GM19463 (cell line): ENCODE data around the gene NFATC3.
"Not testable (repeated sequence)": the region's sequence is repeated elsewhere in the genome, so short reads cannot be mapped to it uniquely, and the experiment has no call there.

Experiments used
- ATAC-seq: cut with Tn5 transposase; IDR thresholded peaks from one replicate; pipeline ENCODE4 v1.9.1; 2021; ENCODE audit warnings: mild to moderate bottlenecking, moderate library complexity; ENCODE audit not compliant: unreplicated experiment

NFATC3 gene

DNA sequence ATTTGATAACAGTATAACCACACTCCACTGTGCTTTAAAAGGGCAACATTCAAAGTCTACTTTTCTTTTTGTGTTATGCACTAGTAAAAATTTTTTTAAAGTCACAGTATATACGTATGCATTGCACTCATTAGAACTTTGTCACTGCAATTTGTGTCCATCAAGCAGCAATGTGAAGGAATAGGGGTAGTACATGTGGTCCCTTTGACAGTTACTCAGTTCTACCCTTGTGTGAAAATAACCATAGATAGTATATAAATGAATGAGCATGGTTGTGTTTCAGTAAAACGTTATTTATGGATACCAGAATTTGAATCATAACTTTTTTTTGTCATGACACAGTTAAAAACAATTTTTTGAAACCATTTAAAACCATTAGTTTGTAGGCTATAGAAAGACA is 30.7 kb downstream of the NFATC3 start:
- no peak for ATAC-seq

DNA sequence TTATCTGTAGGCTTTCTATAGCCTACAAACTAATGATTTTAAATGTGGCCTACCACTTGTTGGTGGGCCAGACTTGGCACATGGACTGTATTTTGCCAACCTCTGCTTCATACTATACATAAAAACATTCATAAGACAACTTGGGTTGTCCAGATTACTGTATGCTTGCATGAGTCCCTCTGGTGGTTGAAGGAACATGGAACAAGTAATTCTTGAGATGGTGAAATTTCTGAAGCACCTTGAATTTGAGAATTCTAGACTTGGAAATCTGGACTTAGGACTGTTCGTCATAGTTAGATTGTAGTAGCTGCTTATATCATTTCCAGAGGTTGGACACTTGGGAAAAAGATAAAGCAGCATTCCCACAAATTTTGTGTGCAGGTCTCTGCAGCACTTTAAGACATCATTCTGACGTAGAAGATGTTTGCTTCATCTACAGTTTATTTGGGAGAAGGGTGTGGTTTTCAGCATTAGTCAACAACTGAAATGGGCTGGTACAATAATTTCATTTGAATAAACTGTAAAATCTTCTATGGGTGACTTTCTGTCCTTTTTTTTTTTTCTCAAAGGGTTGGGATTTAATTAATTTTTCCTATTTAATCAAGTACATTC is 31.2 kb downstream of the NFATC3 start:
- ATAC-seq: no peak

DNA sequence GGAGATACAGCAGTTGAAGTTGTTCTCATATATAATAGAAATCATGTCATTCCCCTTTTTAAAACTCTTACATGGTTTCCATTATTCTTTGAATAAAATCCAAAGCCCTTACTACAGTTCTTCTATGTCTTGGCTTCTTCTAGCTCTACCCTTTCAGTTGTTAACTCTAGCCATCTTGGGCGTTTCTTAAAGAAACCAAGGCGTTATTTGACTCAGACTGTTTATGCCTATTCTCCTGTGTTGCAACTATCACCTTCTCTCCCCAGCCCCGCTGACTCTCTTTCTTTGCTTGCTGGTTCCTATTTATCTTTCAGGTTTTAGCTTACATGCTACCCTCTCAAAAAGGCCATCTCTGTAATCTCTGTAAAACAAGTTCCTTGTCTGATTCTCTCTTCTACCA is 32.7 kb downstream of the NFATC3 start:
- no peak for ATAC-seq

DNA sequence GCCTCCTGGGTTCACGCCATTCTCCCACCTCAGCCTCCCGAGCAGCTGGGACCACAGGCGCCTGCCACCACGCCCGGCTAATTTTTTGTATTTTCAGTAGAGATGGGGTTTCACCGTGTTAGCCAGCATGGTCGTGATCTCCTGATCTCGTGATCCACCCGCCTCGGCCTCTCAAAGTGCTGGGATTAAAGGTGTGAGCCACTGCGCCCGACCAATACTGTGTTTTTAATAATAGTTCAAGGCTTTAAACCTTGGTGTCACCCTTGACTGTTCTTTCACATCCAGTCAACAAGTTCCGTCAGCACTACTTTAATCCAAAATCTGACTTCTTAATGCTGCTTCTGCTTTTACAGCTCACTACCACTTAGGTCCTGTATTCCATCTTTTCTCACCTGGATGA is 33.8 kb downstream of the NFATC3 start:
- ATAC-seq: not testable (repeated sequence)

DNA sequence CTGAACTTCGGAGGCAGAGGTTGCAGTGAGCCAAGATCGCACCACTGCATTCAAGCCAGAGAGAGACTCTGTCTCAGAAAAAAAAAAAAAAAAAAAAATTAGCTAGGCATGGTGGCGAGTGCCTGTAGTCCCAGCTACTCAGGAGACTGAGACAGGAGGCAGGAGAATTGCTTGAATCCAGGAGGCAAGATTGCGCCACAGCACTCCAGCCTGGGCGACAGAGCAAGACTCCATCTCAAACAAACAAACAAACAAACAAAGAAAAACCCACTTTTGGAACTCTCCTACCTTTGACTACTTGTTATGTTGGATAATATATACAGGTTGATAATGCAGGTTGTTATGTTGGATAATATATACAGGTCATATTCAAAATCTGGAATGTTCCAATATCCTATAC is 35.3 kb downstream of the NFATC3 start:
- ATAC-seq: not testable (repeated sequence)

DNA sequence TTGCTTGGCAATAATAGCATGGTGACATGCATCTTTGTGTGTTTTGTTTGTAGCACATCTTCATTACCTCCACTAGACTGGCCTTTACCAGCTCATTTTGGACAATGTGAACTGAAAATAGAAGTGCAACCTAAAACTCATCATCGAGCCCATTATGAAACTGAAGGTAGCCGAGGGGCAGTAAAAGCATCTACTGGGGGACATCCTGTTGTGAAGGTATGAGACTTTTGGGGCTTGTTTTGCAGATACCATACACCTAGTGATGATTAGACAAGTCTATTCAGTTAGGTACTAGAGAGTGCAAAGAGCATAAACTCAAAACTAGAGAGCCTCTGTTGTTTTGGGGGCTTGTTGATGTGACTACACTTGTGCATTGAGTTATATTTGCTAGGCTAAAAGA is 41.2 kb downstream of the NFATC3 start:
- no peak for ATAC-seq

DNA sequence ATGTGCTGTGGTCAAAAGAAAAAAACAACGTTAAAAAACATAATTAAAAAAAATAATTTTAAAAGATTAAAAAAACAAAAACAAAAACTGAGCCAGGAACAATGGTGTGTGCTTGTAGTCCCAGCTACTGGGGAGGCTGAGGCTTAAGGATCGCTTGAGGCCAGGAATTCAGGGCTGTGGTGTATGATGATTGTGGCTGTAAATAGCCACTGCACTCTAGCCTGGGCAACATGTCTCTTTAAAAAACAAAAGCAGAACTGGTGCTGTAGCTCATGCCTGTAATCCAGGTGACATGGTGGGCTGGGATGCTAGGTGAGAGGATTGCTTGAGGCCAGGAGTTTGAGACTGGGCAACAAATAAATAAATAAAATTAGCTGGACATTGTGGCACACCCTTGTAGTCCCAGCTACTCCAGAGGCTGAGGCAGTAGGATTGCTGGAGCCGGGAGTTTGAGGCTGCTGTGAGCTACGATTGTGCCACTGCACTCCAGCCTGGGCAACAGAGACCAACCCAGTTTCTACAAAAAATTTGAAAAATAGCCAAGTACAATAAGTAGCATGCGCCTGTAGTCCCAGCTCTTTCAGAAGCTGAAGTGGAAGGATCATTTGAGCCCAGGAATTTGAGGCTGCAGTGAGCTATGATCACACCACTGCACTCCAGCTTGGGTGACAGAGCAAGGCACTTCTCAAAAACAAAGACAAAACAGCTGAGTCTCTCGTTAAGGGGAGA is 43.6 kb downstream of the NFATC3 start:
- no peak for ATAC-seq

DNA sequence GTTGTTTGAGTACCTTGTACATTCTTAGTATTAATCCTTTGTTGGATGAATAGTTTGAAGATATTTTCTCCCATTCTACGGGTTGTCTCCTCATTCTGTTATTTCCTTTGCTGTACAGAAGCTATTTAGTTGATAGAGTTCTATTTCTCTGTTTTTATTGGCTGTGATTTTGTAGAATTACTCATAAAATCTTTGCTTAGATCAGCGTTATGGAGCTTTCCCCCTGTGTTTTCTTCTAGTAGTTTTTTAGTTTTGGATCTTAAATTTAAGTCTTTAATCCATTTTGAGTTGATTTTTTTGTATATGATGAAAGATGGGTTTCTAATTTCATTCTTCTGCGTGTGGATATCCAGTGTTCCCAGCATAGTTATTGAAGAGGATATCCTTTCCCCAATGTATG is 45.4 kb downstream of the NFATC3 start:
- ATAC-seq: no peak

DNA sequence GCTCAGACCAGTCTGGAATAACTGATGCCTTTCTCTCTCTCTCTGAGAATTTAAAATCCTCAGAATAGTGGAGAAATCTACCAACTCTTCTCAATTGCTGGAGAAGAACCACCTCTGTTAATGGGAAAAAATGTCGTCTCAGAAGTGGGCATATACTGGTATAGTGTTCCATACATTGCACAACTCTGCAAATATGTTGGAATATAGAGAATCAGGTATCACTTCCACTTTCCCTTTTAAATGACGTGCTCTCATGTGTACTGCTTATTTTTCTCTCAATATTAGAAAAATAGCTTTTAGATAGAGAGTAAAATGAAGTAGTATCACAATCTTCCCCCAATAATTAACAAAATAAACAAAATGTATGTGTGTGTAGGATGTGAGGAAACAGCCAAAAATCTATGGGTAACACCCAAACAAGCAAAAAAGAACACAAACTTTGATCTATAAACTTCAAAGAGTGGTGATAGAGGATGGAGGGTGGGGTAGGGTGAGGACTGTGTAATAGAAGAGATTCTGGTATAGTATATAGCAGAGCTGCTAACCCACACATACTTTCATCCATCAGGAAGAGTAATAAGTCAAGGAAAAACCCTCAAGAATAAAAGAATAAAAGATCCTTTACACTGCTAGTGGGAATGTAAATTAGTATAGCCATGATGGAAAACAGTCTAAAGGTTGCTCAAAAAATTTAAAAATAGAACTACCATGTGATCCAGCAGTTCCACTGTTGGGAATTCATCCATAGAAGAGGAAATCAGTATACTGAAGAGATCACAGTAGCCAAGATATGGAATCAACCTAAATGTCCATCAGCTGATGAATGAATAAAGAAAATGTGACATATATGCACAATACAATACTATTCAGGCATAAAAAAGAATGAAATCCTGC is 46.9 kb downstream of the NFATC3 start:
- ATAC-seq: no peak

DNA sequence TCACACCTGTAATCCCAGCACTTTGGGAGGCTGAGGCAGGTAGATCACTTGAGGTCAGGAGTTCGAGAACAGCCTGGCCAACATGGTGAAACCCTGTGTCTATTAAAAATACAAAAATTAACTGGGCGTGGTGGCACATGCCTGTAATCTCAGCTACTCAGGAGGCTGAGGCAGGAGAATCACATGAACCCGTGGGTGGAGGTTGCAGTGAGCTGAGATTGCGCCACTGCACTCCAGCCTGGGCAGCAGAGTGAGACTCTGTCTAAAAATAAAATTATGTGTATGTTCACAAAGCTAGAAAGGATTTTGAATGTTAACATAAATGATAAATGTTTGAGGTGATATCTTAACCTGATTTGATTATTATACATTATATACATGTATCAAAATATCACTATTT is 47.8 kb downstream of the NFATC3 start:
- not testable (repeated sequence) for ATAC-seq

DNA sequence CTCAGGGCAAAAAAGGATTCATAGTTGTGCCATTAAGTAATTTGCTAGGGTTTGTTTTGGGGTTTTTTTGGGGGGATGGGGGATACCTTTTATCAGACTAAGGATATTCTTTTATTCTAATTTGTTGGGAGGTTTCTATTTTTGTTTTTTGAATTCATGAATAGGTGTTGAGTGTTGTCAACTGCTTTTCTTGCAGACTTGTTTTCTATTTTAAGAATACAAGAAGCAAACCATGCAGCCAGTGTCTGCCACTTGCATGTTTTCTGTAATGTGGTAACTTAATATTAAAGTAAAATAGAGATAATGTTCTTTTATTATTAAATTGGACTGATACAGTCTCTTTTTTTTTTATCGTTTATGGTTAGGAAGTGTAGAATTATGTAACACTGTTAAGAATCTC is 49.5 kb downstream of the NFATC3 start:
- ATAC-seq: no peak

DNA sequence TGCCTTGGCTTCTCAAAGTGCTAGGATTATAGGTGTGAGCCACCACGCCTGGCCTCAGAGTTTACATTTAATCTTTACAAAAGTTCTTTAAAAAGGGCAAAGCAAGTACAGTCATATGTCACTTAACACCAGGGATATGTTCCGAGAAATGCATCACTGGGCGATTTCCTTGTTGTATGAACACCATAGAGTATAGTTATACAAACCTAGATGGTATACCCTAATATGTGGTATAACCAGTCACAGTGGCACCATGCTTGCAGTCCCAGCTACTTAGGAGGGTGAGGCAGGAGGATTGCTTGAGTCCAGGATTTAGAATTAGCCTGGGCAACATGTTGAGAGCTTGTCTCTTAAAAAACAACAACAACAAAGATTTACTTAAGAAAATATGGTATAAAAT is 51.3 kb downstream of the NFATC3 start:
- ATAC-seq: no peak

DNA sequence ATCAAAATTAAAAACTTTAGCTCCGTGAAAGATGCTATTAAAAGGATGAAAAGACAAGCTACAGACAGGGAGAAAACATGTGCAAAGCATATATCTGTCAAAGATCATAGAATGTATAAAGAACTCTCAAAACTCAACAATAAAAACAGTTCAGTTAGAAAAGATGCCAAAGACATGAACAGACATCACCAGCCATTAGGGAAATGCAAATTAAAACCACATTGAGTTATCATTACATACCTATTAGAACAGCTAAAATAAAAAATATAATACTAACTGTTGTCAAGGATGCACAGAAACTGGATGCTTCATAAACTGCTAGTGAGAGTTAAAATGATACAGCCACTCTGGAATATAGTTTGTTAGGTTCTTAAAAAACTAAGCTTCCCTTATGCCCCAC is 58.8 kb downstream of the NFATC3 start:
- no peak for ATAC-seq

DNA sequence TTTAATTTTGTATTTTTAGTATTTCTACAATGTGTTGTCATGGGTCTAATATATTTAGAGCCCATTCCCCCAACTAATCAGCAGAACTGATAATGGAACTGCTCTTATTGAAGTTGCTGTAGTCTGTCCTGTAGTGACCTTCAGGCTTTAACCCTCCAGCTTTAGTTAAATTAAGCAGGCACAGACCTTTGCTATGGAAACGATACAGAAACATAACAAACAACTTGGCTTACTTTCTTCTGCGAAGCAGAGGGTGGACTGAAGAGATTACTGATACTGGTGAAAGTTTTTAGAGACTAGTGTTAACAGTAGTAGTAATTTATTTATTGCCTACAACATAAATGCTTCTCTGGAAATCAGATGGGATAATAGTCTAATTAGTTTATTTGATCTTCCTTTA is 61.4 kb downstream of the NFATC3 start:
- no peak for ATAC-seq

DNA sequence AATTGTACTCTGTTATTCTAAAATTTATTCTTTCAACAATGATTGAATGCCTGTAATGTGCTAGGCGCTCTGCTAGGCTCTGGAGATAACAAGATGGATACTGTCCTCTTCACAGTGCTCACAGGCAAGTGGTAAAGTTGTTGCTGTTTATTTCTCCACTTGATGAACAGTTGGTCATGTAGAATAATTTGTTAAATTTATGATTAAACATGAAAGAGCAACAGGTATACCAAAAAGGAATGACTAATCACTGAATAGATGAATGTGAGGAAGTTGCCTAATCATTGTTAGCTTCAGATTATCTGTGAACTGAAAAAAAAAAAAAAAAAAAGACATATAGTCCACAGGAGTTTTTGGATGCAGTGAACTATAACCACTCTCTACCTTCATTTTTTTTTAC is 62.3 kb downstream of the NFATC3 start:
- ATAC-seq: no peak

DNA sequence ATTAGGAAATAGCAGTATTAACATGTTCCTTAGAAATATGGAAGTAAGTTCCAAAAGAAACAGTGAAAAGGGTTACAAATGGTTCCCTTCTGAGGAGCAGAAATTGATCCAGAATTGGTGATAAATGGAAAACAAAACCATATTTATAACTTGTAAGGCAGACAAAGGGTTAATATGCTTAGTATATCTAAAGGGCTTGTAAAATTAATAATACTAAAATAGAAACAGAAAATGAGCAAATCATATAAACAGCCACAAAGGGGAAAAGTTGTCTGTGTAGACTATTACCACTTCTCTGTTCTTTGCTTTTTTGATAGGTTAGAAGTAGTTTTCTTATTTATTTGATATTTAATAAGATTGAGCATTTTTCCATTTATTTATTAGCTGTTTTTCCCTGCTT is 64.4 kb downstream of the NFATC3 start:
- ATAC-seq: no peak

DNA sequence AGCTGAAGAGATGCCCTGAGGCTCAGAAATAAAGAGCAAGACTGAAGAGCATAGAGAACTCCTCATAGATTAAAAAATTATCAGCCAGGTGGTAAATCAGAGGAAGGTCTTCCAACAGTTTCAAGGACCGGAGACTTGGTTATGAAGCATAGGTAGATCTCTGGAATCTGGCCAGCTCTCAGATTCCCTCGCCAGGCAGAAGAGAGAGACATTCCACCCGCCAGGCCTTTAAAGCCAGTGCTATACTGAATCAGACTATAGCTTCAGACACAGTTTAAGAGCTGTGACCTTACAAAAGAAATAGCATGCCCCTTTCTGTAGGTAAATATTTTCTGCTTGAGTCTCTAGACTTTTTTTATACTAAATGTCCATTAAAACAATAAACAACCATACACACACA is 70.3 kb downstream of the NFATC3 start:
- no peak for ATAC-seq

DNA sequence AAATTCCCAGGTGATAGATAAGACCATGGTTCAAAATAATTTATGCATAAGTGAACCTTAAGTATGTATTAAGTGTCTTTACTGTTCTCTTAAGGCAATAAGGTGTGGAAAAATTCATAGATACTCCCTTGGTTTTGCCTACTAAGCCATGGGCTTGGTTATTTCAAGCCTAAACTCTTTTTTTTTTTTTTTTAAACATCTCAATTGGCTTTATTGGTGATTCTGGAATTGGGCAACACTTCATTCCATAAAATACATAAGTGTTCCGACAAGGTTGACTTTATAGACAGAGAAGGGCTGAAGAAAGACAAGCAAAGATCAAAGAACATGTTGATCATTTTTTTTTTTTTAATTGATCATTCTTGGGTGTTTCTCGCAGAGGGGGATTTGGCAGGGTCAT is 77.2 kb downstream of the NFATC3 start:
- ATAC-seq: no peak

DNA sequence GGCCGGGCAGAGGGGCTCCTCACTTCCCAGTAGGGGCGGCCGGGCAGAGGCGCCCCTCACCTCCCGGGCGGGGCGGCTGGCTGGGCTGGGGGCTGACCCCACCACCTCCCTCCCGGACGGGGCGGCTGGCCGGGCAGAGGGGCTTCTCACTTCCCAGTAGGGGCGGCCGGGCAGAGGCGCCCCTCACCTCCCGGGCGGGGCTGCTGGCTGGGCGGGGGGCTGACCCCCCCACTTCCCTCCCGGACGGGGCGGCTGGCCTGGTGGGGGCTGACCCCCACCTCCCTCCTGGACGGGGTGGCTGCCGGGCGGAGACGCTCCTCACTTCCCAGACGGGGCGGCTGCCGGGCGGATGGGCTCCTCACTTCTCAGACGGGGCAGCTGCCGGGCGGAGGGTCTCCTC is 78.1 kb downstream of the NFATC3 start:
- ATAC-seq: not testable (repeated sequence)

DNA sequence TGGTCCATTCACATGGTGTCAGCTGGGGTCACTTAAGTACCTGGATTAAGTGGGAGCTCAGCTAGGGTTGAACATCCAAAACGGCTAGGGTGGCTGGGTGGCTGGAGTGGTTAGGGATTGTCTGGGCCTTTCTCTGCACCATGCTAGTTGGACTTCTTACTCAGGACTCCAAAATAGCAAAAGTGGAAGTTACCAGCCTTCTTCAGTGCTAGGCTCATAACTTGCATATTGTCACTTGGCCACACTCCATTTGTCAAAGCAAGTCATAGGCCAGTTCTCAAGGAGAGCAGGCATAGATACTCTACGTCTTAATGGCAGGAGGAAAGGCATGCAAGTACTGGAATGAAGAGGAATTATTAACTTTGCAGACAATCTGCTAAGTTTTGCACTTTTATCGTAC is 81.1 kb downstream of the NFATC3 start:
- no peak for ATAC-seq

DNA sequence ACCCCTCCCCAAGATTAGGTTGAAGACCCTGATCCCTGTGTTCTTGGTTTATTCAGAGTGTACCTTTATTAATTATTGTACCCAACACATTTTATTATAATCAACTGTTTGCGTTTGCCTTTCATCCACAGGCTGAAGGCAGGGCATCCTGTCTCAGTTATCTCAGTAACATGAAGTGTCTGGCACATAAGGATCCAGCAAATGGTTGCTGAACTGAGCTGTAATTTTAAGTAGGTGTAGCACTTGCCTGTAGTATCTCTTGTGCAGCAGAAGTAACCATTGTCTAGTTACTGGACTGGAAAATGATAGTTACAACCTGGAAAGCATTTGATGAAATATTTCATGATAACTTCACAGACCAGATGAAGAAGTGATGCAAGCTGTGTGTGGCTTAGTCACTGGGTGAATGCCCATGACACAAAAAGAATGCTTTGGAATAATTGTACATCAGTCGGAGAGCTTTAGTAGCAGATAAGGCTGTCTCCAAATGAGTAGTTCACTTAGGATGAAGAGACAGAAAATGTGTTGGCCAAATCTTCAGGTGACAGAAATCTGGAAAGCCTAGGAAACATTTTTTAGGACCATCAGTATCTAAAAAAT is 94.1 kb downstream of the NFATC3 start:
- ATAC-seq: no peak

DNA sequence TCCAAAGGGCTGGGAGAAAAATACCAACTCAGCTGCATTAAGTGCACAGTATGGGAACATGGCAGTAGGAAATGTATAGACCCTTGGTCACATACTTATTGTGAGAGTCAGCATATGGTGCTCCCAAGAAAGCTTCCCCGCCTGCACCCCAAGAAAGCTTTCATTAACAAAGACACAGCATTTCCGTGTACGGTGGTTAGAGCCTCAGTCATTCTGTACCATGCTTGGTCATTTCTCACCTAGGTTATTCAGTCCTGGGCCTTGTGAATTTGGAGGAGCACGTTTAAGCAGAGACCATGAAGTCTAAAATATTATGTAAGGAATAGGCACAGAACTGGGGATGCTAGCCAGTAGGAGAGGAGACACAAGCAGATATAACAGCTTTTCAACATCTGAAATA is 94.7 kb downstream of the NFATC3 start:
- no peak for ATAC-seq
